Calu3 (cell line): ENCODE results near the gene ZNF3. TPM values are rescaled to one million over a fixed set of nuclear protein-coding genes. Genes with fewer than 3 reads are reported as not detected.
A peak's percentile ranks its signal among the peaks of the same experiment; 100 is the strongest.
"Not testable (repeated sequence)": the region's sequence is repeated elsewhere in the genome, so short reads cannot be mapped to it uniquely, and the experiment has no call there.

Experiments used
- Bru-seq: library from RNA; stranded (reverse); fragments of 400-500 nt; gene quantifications from one replicate; lab custom pipeline; 2021; lab: Mats Ljungman, UMichigan
- BruChase-seq, 2 experiments: library from RNA; stranded (reverse); fragments of 400-500 nt; gene quantifications; one replicate each; lab custom pipeline; 2021; lab: Mats Ljungman, UMichigan
- BruUV-seq: library from RNA; stranded (reverse); fragments of 400-500 nt; replicated peaks from 2 replicates; lab custom pipeline; 2021; lab: Mats Ljungman, UMichigan
- CTCF ChIA-PET: fragments of 300-600 bp; sonication (Branson Sonifier 250); formaldehyde crosslinking; loops from one replicate; lab custom pipeline; 2022; ENCODE audit warnings: antibody characterized with exemption; lab: Charles Lee
- DNase-seq: peaks from one replicate; pipeline ENCODE4 v3.0.0; 2022
- H3K27ac Mint-ChIP-seq: one replicate; pipeline ENCODE4 v1.8.0; 2022; ENCODE audit warnings: mixed read lengths; ENCODE audit not compliant: unreplicated experiment
- H3K27me3 Mint-ChIP-seq: one replicate; pipeline ENCODE4 v1.8.0; 2022; ENCODE audit warnings: mixed read lengths; ENCODE audit not compliant: unreplicated experiment
- H3K36me3 Mint-ChIP-seq: one replicate; pipeline ENCODE4 v1.8.0; 2022; ENCODE audit warnings: mild to moderate bottlenecking, moderate library complexity, mixed read lengths; ENCODE audit not compliant: insufficient read depth, unreplicated experiment
- H3K4me1 Mint-ChIP-seq: one replicate; pipeline ENCODE4 v1.8.0; 2022; ENCODE audit warnings: mild to moderate bottlenecking, low read depth, mixed read lengths; ENCODE audit not compliant: unreplicated experiment
- H3K4me3 Mint-ChIP-seq: one replicate; pipeline ENCODE4 v1.8.0; 2022; ENCODE audit warnings: mild to moderate bottlenecking, low read depth, moderate library complexity, mixed read lengths; ENCODE audit not compliant: unreplicated experiment
- H3K9me3 Mint-ChIP-seq: one replicate; pipeline ENCODE4 v1.8.0; 2022; ENCODE audit warnings: low read depth, mixed read lengths; ENCODE audit not compliant: unreplicated experiment
- intact Hi-C: fragments of 100-400 bp; cut with micrococcal nuclease; formaldehyde crosslinking; loops from one replicate; pipeline ENCODE4 v1.10.0; 2022; ENCODE audit not compliant: unreplicated experiment
- long read RNA-seq: library from polyadenylated mRNA; stranded (forward); transcript quantifications from one replicate; pipeline ENCODE4 v2.0.0, GENCODE V29; 2022
- total RNA-seq: library from RNA; stranded (reverse); gene quantifications from 2 replicates; pipeline ENCODE4 v1.2.3, GENCODE V29; 2022
- TF ChIP-seq, protein P1 (sequence below): fragments of 200-600 bp; IDR thresholded peaks from one replicate; pipeline ENCODE4 v1.8.0; 2022; ENCODE audit warnings: antibody characterized with exemption; ENCODE audit not compliant: unreplicated experiment

Gene ZNF3
- total RNA-seq (26.7 TPM in 2 replicates), Bru-seq, nascent RNA (percentile 76 among the genes with signal in this experiment), BruChase-seq, experiment 1, labeled RNA remaining after a 6-hour chase (percentile 75 among the genes with signal in this experiment), BruChase-seq, experiment 2, labeled RNA remaining after a 2-hour chase (percentile 82 among the genes with signal in this experiment)
- long read RNA-seq, partial matches to known transcripts = 0 of 13 reads
- long read RNA-seq, other reads (novel, unspliced or antisense) = 7 of 13 reads

DNA sequence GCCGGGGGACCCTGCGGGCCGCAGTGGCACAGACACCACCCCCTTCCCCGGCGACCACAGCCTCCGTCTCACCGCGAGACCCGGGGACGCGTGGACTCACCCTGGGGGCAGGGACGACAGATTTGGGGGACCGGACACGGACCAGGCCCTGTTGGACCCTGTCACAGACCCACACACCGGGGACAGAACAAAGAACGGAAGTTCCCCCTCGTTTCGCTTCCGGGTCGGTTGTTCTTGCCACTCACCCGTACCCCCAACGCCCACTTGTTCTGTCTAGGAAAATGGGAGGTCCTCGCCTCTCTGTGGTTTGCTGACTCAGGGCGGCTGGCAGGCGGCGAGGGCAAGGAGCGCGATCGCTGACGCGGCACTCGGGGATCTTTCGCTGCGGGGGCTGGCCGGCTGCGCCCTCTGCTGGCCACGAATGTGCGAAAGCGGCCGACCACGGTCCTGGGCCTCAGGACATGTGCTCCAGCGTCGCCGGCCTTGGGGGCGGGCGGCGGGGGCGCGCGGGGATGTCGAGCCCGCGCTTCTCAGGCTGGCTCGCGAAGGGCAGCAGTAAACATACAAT lies at the start of gene ZNF3:
ZNF3 (minus strand) TSS at position 189 of the 568 bp plus-strand sequence. CDS start 4,366 bp downstream, outside the sequence.
- CTCF ChIA-PET = interaction anchor here (1.2 kb wide), 1 partner anchor 88 kb away, joined by 11 read pairs; no protein-coding TSS in a partner anchor
- no TSS peak for BruUV-seq
- no peaks in the 10 kb centered on the region for H3K9me3 Mint-ChIP-seq
- H3K36me3 Mint-ChIP-seq = peaks cover 50% of the 10 kb centered on the region
- TF ChIP-seq, protein P1, sequence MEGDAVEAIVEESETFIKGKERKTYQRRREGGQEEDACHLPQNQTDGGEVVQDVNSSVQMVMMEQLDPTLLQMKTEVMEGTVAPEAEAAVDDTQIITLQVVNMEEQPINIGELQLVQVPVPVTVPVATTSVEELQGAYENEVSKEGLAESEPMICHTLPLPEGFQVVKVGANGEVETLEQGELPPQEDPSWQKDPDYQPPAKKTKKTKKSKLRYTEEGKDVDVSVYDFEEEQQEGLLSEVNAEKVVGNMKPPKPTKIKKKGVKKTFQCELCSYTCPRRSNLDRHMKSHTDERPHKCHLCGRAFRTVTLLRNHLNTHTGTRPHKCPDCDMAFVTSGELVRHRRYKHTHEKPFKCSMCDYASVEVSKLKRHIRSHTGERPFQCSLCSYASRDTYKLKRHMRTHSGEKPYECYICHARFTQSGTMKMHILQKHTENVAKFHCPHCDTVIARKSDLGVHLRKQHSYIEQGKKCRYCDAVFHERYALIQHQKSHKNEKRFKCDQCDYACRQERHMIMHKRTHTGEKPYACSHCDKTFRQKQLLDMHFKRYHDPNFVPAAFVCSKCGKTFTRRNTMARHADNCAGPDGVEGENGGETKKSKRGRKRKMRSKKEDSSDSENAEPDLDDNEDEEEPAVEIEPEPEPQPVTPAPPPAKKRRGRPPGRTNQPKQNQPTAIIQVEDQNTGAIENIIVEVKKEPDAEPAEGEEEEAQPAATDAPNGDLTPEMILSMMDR = peak; percentile 69
- peak; percentile 95 for DNase-seq
- H3K27ac Mint-ChIP-seq = peak within 1 kb of the TSS; percentile 85
- peaks cover 11% of the 10 kb centered on the region for H3K4me1 Mint-ChIP-seq
- intact Hi-C loops = no loop called here
- peak within 1 kb of the TSS; percentile 80 for H3K4me3 Mint-ChIP-seq
- no peaks in the 10 kb centered on the region for H3K27me3 Mint-ChIP-seq

DNA sequence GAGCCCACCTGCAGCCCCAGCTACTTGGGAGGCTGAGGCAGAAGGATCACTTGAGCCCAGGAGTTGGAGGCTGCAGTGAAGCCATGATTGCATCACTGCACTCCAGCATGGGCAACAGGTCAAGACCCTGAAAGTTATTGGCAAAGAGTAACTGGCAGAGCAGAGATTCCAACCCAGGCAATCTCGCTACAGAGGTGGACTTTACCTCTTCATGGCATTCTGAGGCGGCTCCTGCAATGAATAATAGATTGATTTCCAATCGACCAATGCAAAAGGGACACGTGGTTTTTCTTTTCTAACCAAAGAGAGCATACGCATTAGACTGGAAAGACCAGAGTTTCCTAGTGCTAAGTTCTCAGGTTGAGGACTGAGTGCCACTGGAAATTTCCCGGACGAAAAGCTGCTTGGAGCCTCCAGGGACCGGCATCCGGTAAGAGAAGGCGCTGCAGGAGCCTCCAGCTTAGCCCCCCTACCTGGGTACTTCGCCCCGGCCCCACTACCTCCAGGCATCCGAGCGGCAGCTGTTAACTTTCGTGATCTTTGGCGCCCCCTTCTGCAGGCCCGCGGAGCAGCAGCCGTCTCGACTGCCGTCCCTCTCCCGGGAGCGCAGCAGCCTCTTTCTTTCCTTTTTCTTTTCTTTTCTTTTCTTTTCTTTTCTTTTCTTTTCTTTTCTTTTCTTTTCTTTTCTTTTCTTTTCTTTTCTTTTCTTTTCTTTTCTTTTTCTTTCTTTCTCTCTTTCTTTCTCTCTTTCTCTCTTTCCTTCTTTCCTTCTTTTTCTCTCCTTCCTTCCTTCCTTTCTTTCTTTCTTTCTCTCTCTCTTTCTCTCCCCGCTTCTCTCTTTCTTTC lies 49.3 kb upstream of the ZNF3 start:
- no peak overlapping the region for H3K27ac Mint-ChIP-seq
- H3K36me3 Mint-ChIP-seq = peaks cover 26% of the 10 kb centered on the region
- CTCF ChIA-PET = interaction anchor here (0.7 to 0.8 kb wide), 2 partner anchors 87 to 90 kb away, joined by 3 to 4 read pairs; no protein-coding TSS in a partner anchor
- peak; percentile 73 for DNase-seq
- H3K27me3 Mint-ChIP-seq = no peaks in the 10 kb centered on the region
- H3K4me1 Mint-ChIP-seq = peaks cover 13% of the 10 kb centered on the region
- peak overlapping the region; percentile 33 for H3K4me3 Mint-ChIP-seq
- intact Hi-C loops = loop anchor here (5.0 kb wide), 1 partner anchor 81 kb away; no protein-coding TSS in a partner anchor
- no peaks in the 10 kb centered on the region for H3K9me3 Mint-ChIP-seq
- TF ChIP-seq, protein P1 = peak; percentile 78
- no TSS peak for BruUV-seq

DNA sequence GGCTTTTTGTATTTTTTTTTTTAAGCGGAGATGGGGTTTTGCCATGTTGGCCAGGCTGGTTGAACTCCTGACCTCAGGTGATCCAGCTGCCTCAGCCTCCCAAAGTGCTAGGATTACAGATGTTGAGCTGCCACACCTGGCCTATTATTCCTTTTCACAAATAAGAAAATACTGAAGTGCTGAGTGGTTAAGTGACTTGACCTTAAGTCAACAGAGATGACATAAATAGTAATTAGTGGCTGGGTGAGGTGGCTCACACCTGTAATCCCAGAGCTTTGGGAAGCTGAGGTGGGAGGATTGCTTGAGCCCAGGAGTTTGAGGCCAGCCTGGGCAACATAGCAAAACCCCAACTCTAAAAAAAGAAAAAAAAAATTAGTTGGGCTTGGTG lies 48.7 kb upstream of the ZNF3 start:
- H3K36me3 Mint-ChIP-seq = peaks cover 31% of the 10 kb centered on the region
- H3K4me3 Mint-ChIP-seq, H3K27me3 Mint-ChIP-seq, H3K9me3 Mint-ChIP-seq, DNase-seq, BruUV-seq, H3K27ac Mint-ChIP-seq: not testable (repeated sequence)
- intact Hi-C loops = loop anchor here (5.0 kb wide), 1 partner anchor 82 kb away; no protein-coding TSS in a partner anchor
- CTCF ChIA-PET = interaction anchor here (0.7 kb wide), 1 partner anchor 89 kb away, joined by 3 read pairs; no protein-coding TSS in a partner anchor
- peaks cover 13% of the 10 kb centered on the region for H3K4me1 Mint-ChIP-seq

DNA sequence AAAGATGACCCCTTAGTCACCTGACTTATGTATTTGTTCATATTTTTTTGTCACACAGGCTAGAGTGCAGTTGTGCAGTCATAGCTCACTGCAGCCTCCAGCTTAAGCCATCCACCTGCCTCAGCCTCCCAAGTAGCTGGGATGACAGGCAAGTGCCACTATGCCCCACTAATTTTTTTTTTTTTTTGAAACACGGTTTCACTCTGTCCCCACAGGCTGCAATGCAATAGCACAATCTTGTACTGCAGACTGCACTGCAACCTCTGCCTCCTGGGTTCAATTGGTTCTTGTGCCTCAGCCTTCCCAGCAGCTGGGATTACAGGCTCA lies 47.1 kb upstream of the ZNF3 start:
- no peak for DNase-seq
- H3K27me3 Mint-ChIP-seq = no peaks in the 10 kb centered on the region
- CTCF ChIA-PET = interaction anchor here (0.6 kb wide), 1 partner anchor 48 kb away, joined by 3 read pairs; the partner anchor contains the start of gene GPC2
- no peaks in the 10 kb centered on the region for H3K9me3 Mint-ChIP-seq
- TF ChIP-seq, protein P1 = no peak
- H3K36me3 Mint-ChIP-seq = peaks cover 31% of the 10 kb centered on the region
- BruUV-seq = no TSS peak
- intact Hi-C loops = no loop called here
- no peak overlapping the region for H3K27ac Mint-ChIP-seq
- H3K4me3 Mint-ChIP-seq = no peak overlapping the region
- peaks cover 13% of the 10 kb centered on the region for H3K4me1 Mint-ChIP-seq
